ENCODE data around the gene TMCC1.
"Not testable (repeated sequence)": the region's sequence is repeated elsewhere in the genome, so short reads cannot be mapped to it uniquely, and the experiment has no call there.

Gene TMCC1

GRCh38 chr3:129708328-129708861, 185.1 kb downstream of the TMCC1 start:
- DNase-seq, result no peak

- no peak for DNase-seq
These were observed 188.2 kb downstream of the TMCC1 start for GRCh38 chr3:129705274-129705673.

GRCh38 chr3:129703913-129704312, 189.6 kb downstream of the TMCC1 start:
- DNase-seq, result no peak

GRCh38 chr3:129702934-129703712, 190.4 kb downstream of the TMCC1 start:
- no peak for DNase-seq

- no peak for DNase-seq
These were observed 192.3 kb downstream of the TMCC1 start for GRCh38 chr3:129701161-129701560.

GRCh38 chr3:129699612-129700011, 193.9 kb downstream of the TMCC1 start:
- DNase-seq, result no peak

GRCh38 chr3:129699199-129699598, 194.3 kb downstream of the TMCC1 start:
- no peak for DNase-seq

- no peak for DNase-seq
These were observed 196.1 kb downstream of the TMCC1 start for GRCh38 chr3:129697229-129697969.

GRCh38 chr3:129696430-129696829, 197.1 kb downstream of the TMCC1 start:
- not testable (repeated sequence) for DNase-seq

GRCh38 chr3:129695230-129695629, 198.3 kb downstream of the TMCC1 start:
- no peak for DNase-seq

GRCh38 chr3:129694228-129694627, 199.3 kb downstream of the TMCC1 start:
- no peak for DNase-seq

GRCh38 chr3:129692743-129693142, 200.8 kb downstream of the TMCC1 start:
- no peak for DNase-seq

GRCh38 chr3:129690963-129691362, 202.5 kb downstream of the TMCC1 start:
- no peak for DNase-seq

GRCh38 chr3:129690406-129690805, 203.1 kb downstream of the TMCC1 start:
- peak; percentile 84 for DNase-seq

- DNase-seq, result no peak
These were observed 204.5 kb downstream of the TMCC1 start for GRCh38 chr3:129689036-129689435.

GRCh38 chr3:129688271-129688895, 205.1 kb downstream of the TMCC1 start:
- DNase-seq, result no peak

GRCh38 chr3:129687586-129688125, 205.9 kb downstream of the TMCC1 start:
- DNase-seq, result no peak

- peak; percentile 33 for DNase-seq
These were observed 206.6 kb downstream of the TMCC1 start for GRCh38 chr3:129686941-129687340.

- no peak for DNase-seq
These were observed 209.2 kb downstream of the TMCC1 start for GRCh38 chr3:129684270-129684669.

GRCh38 chr3:129683201-129683600, 210.3 kb downstream of the TMCC1 start:
- DNase-seq, result no peak

GRCh38 chr3:129676985-129677384, 216.5 kb downstream of the TMCC1 start:
- no peak for DNase-seq

- not testable (repeated sequence) for DNase-seq
These were observed 218.8 kb downstream of the TMCC1 start for GRCh38 chr3:129674798-129675123.

Measured in NCI-H187 treated with DMSO at 0.1 percent for 48 hours (cell line).